HG02588 (cell line): ENCODE results near the gene GRK4.

Source experiments
- ATAC-seq: cut with Tn5 transposase; IDR thresholded peaks from one replicate; pipeline ENCODE4 v1.9.1; 2021; ENCODE audit warnings: mild to moderate bottlenecking, moderate library complexity; ENCODE audit not compliant: unreplicated experiment

Gene GRK4

DNA sequence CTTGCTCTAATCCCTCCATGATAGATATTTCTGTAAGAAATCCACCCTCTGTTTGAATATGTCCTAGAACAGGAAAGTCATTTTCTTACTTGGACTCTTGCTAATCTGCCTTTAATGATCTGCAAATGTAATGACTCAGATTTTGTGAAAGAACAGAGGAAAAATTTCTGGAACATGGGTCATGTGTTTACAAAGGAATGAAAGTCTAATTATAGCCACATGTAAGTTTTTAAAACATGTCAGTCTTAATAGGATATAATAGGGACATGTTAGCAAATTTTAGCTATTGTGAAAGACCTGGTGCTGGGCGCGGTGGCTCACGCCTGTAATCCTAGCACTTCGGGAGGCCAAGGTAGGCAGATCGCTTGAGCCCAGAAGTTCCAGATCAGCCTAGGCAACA, 47.6 kb downstream of the GRK4 start:
- no peak for ATAC-seq

DNA sequence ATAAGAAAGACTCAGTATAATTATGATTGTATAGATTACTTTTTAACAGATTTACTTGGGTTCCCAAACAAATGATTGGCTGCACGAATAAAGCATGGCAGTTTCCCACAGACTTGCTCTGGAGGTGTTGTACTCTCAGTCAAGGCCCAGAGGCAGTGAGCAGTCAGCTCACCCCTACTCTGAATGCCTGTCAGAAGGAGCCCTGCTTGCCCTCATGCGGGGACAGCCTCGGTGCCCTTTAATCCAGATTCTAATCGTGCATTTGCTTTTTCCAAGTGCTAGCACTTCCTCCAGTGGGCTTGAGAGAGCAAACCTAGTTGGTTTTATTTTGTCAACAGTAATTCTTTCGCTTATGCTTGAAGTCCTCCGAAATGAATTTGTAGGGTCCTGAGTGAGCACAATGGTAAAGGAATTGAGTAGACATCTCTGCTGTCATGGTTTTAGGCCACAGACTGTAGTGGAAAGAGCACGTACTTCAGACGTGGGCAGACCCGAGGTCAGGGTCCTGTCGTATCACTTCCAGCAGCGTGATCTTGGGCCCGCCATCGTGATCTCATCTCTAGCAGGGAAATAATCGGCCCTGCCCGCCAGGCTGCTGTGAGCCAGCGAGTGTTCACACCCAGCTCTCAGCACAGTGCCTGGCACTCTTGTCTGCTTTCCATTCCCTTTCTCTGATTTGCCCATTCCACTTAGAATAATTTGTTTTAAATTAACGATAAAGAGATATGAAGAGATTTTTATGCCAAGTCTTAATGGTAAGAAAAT, 48.3 kb downstream of the GRK4 start:
- ATAC-seq, result no peak

DNA sequence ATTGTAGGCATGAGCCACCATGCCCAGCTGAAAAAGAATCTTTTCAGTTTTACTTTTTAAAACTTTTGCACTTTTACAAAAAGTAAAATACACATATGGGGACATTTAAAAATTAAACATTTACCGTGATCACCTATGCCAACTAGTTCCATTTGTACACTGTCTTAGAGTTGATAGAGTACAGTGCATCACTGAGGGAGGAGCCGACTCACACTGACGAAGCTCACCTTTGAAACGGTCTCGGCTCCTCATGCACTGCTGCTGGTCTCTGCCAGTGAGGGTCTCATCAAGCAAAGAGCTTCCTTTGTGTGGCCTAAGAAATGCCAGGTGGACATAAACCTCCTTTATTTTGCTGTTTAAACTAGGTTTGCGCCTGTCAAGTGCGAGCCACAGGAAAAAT, 50.0 kb downstream of the GRK4 start:
- no peak for ATAC-seq

- ATAC-seq, result peak; percentile 53
Measured at GRCh38 chr4:3013839-3014350, 50.5 kb downstream of the GRK4 start.

GRCh38 chr4:3016961-3017360, 53.6 kb downstream of the GRK4 start:
- ATAC-seq, result no peak

GRCh38 chr4:3017504-3017903, 54.1 kb downstream of the GRK4 start:
- ATAC-seq, result no peak

DNA sequence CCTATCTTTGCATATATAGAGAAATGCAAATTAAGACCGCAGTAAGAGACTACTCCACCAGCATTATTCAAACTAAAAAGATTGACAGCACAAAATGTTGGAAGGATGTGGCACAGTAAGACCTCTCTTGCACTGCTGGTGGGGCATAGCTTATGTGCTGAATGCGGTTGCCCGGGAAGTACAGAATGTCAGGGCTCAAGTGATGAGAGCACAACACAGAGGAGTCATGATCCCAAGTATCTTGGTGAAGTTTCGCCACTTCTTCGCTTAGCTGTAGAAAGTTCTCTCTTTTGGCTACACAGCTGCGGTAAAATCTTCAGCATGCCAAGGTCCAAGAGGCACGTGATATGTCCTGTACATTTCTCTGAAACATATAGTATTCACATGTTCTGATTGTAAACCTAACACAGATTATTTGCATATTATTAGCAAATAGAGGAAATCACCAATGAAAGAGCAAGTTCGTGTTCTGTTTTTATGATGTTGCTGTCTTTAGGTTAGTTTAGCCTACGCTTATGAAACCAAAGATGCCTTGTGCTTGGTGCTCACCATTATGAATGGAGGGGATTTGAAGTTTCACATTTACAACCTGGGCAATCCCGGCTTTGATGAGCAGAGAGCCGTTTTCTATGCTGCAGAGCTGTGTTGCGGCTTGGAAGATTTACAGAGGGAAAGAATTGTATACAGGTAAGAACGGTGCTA, 55.9 kb downstream of the GRK4 start:
- no peak for ATAC-seq

- ATAC-seq, result no peak
Measured at GRCh38 chr4:3021127-3021526, 57.8 kb downstream of the GRK4 start.

DNA sequence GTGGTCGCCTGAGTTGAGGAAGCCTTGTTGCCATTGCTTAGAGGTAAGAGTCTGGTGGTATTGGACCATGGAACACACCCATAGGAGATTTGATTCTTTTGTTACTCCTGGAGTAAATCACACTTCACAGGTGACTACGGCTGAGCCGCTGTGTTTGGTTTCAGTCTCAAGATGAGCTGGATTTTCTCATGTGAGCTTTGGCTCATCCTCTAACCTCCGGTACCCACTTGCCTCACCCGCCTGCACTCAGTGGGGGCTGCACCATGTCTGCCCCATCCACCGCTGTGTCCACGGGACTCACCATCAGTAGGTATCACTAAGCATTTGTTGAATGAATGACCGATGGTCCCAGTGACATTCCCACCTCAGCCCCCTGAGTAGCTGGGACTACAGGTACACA, 58.3 kb downstream of the GRK4 start:
- no peak for ATAC-seq

GRCh38 chr4:3022112-3022511, 58.7 kb downstream of the GRK4 start:
- no peak for ATAC-seq

DNA sequence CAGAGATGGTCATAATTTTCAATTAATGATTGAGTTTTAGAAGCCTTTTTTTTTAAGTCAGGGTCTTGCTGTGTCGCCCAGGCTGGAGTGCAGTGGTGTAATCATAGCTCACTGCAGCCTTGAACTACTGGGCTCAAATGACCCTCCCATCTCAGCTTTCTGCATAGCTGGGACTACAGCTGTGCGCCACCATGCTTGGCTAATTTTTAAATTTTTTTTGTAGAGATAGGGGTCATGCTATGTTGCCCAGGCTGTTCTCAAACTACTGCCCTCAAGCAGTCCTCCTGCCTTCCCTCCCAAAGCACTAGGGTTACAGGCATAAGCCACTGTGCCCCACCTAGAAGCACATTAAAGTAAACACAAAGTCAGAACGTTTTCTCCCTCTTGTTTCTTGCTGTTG, 59.3 kb downstream of the GRK4 start:
- ATAC-seq, result no peak

- no peak for ATAC-seq
Measured at GRCh38 chr4:3025881-3026280, 62.5 kb downstream of the GRK4 start.

- no peak for ATAC-seq
Measured at GRCh38 chr4:3026540-3026939, 63.2 kb downstream of the GRK4 start.

DNA sequence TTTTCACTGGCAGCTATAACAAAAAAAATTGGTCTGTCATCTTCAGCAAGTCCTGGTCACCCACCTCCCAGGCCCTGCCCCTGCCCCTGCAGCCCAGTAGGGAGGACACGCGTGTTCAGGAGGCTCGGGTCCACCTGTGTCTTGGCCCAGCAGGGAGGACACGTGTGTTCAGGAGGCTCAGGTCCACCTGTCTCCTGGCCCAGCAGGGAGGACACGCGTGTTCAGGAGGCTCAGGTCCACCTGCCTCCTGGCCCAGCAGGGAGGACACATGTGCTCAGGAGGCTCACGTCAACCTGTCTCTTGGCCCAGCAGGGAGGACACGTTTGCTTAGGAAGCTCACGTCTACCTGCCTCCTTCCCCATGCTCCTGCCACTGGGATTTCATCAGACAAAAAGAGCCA, 66.1 kb downstream of the GRK4 start:
- ATAC-seq, result no peak

- ATAC-seq, result no peak
Measured at GRCh38 chr4:3030566-3031356, 67.4 kb downstream of the GRK4 start.

- no peak for ATAC-seq
Measured at GRCh38 chr4:3031357-3032082, 68.1 kb downstream of the GRK4 start.

GRCh38 chr4:3034231-3034630, 70.9 kb downstream of the GRK4 start:
- ATAC-seq, result no peak

- ATAC-seq, result no peak
Measured at GRCh38 chr4:3035249-3035648, 71.9 kb downstream of the GRK4 start.

DNA sequence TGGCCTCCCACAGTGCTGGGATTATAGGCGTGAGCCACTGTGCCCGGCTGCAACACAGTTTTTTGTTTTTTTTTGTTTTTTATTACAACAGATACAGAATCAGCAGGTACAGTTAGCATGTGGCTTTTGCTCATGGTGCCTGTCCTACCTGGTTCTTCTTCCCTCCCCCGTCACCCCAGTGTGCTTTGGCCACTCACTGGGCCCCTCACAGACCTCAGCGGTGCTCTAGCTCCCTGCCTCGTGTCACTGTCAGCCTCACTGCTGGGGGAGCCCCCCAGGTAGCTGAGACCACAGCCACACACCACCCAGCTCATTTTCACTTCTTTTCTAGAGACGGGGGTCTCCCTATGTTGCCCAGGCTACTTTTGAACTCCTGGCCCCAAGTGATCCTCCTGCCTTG, 72.3 kb downstream of the GRK4 start:
- no peak for ATAC-seq

DNA sequence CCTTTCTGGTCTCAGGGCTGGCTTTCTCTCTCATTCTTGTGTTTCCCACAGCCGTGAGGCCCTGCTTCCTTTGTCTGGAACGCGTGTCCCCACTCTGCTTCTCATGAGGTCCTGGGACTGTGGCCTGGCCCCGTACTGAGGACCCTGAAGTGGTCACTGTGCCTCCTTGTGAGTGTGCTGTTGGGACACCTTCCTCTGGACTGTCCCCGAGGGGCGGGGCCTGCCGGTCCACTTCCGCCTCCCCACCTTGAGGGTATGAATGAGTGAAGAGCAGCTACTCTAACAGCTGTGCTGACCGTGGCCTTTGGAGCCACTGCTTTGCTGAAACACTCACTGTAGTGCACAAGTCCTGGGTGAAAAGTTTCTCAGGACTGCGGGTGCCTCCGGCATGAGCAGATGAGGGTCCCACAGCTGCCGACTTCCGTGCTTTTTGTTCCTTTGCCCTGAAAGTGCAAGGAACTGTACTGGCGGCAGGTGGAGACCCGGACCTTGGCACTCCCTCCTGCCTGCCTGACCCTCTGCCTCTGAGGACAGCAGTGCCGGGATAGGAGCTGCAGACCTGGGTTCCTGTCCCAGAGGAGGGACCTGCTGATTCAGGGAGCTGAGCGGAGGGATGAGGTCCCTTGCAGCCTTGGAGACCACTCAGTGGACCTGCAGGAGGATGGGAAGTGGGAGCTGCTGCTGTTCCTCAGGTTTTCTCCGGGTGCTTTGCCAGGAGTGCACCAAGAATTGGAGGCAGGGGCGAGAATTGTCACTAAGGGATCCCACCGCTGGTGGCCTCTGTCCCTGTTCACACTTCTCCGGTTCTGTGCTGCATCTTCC, 73.0 kb downstream of the GRK4 start:
- no peak for ATAC-seq
